Natural killer cell treated with Interleukin-12 subunit alpha and Interleukin-12 subunit beta and Interleukin-15 and Interleukin-18, amount 100 ng/mL, for 72 hours (primary cell): ENCODE results near the gene TCF7L1. TPM values are rescaled to one million over a fixed set of nuclear protein-coding genes. Genes with fewer than 3 reads are reported as not detected.
"Not testable (repeated sequence)": the region's sequence is repeated elsewhere in the genome, so short reads cannot be mapped to it uniquely, and the experiment has no call there.

ENCODE experiments used
- ATAC-seq, 2 donors: fragments of 150-1000 bp; cut with Tn5 transposase in 1 of 2; sonication (Bioruptor Pico), chemical (Tn5 transposase) in 1 of 2; 2 replicates each; pipeline ENCODE4 v1.10.0; 2021
- DNase-seq: peaks from one replicate; pipeline ENCODE4 v3.0.0; 2022; ENCODE audit warnings: low spot score
- H3K27ac Mint-ChIP-seq, 2 donors: 1 replicate in 1 of 2; 2 replicates in 1 of 2; pipeline ENCODE4 v1.8.0; 2022; ENCODE audit warnings: mixed read lengths in 2 of 2, mild to moderate bottlenecking in 1 of 2, moderate library complexity in 1 of 2
- H3K27me3 Mint-ChIP-seq, 2 donors: 1 replicate in 1 of 2; 2 replicates in 1 of 2; pipeline ENCODE4 v1.8.0; 2022; ENCODE audit warnings: mixed read lengths in 2 of 2
- H3K36me3 Mint-ChIP-seq: one replicate; pipeline ENCODE4 v1.8.0; 2022; ENCODE audit warnings: mixed read lengths
- H3K4me1 Mint-ChIP-seq, 2 donors: 1 replicate in 1 of 2; 2 replicates in 1 of 2; pipeline ENCODE4 v1.8.0; 2022; ENCODE audit warnings: low read depth in 2 of 2, mixed read lengths in 2 of 2, mild to moderate bottlenecking in 1 of 2
- H3K4me3 Mint-ChIP-seq: one replicate; pipeline ENCODE4 v1.8.0; 2022; ENCODE audit warnings: mixed read lengths
- H3K9me3 Mint-ChIP-seq: 2 replicates; pipeline ENCODE4 v1.8.0; 2022; ENCODE audit warnings: mixed read lengths
- total RNA-seq, 2 donors: library from RNA; stranded (reverse); gene quantifications; one replicate each; pipeline ENCODE4 v1.2.3, GENCODE V29; 2022

The TCF7L1 gene
- total RNA-seq, 2 donors from 2014 or later: 0.14 TPM; not detected in 1

- H3K9me3 Mint-ChIP-seq: no peaks in the 10 kb centered on the region
- DNase-seq (no peak), ATAC-seq (no peak)
- no peaks in the 10 kb centered on the region for H3K36me3 Mint-ChIP-seq
- H3K4me1 Mint-ChIP-seq: peaks cover 6 to 16% of the 10 kb centered on the region in 2 donors
- peaks cover 7 to 9% of the 10 kb centered on the region in 2 donors for H3K27me3 Mint-ChIP-seq
- peak overlapping the region in 1 of 2 donors; percentile 35 for H3K27ac Mint-ChIP-seq
- H3K4me3 Mint-ChIP-seq: no peak overlapping the region
These were observed 170.8 kb downstream of the TCF7L1 start for GRCh38 chr2:85303780-85304531.

GRCh38 chr2:85307527-85307897 is 174.3 kb downstream of the TCF7L1 start:
- H3K36me3 Mint-ChIP-seq: no peaks in the 10 kb centered on the region
- H3K27ac Mint-ChIP-seq: peak overlapping the region in 1 of 2 donors; percentile 41
- no peak for ATAC-seq
- H3K9me3 Mint-ChIP-seq: no peaks in the 10 kb centered on the region
- peaks cover 23 to 32% of the 10 kb centered on the region in 2 donors for H3K4me1 Mint-ChIP-seq
- peaks cover 6 to 7% of the 10 kb centered on the region in 2 donors for H3K27me3 Mint-ChIP-seq
- peak overlapping the region; percentile 56 for H3K4me3 Mint-ChIP-seq
- DNase-seq: no peak

GRCh38 chr2:85308201-85308600 is 175.0 kb downstream of the TCF7L1 start:
- peaks cover 23 to 32% of the 10 kb centered on the region in 2 donors for H3K4me1 Mint-ChIP-seq

GRCh38 chr2:85308896-85309555 is 175.8 kb downstream of the TCF7L1 start:
- ATAC-seq (peak; percentile 47 to 64), DNase-seq (no peak)
- H3K27me3 Mint-ChIP-seq: peaks cover 5 to 6% of the 10 kb centered on the region in 2 donors
- H3K4me1 Mint-ChIP-seq: peaks cover 27 to 32% of the 10 kb centered on the region in 2 donors
- peak overlapping the region; percentile 79 to 82 for H3K27ac Mint-ChIP-seq
- peak overlapping the region; percentile 92 for H3K4me3 Mint-ChIP-seq
- no peaks in the 10 kb centered on the region for H3K9me3 Mint-ChIP-seq
- H3K36me3 Mint-ChIP-seq: no peaks in the 10 kb centered on the region

More at GRCh38 chr2:85308201-85308600, 175.0 kb downstream of the TCF7L1 start:
- ATAC-seq: no peak
- Mint-ChIP-seq H3K36me3 (no peaks in the 10 kb centered on the region), H3K9me3 (no peaks in the 10 kb centered on the region), H3K4me3 (no peak overlapping the region), H3K27ac (peak overlapping the region; percentile 79 to 82), H3K27me3 (peaks cover 6 to 7% of the 10 kb centered on the region in 2 donors)
- DNase-seq: no peak

- peaks cover 30 to 32% of the 10 kb centered on the region in 2 donors for H3K4me1 Mint-ChIP-seq
- ATAC-seq: peak; percentile 66 to 77
- peak overlapping the region; percentile 92 for H3K4me3 Mint-ChIP-seq
- H3K27ac Mint-ChIP-seq: peak overlapping the region; percentile 79 to 82
- DNase-seq: no peak
- no peaks in the 10 kb centered on the region for H3K9me3 Mint-ChIP-seq
- no peaks in the 10 kb centered on the region for H3K27me3 Mint-ChIP-seq
- no peaks in the 10 kb centered on the region for H3K36me3 Mint-ChIP-seq
These were observed 176.6 kb downstream of the TCF7L1 start for GRCh38 chr2:85309699-85310321.

GRCh38 chr2:85310330-85310729 is 177.1 kb downstream of the TCF7L1 start:
- ATAC-seq: no peak
- DNase-seq: no peak
- H3K27ac Mint-ChIP-seq: peak overlapping the region; percentile 79 to 82
- H3K9me3 Mint-ChIP-seq: no peaks in the 10 kb centered on the region
- peaks cover 30 to 32% of the 10 kb centered on the region in 2 donors for H3K4me1 Mint-ChIP-seq
- H3K27me3 Mint-ChIP-seq: no peaks in the 10 kb centered on the region
- no peaks in the 10 kb centered on the region for H3K36me3 Mint-ChIP-seq
- H3K4me3 Mint-ChIP-seq: peak overlapping the region; percentile 92

- Mint-ChIP-seq H3K4me3 (no peak overlapping the region), H3K4me1 (peaks cover 32 to 35% of the 10 kb centered on the region in 2 donors), H3K36me3 (peaks cover 8% of the 10 kb centered on the region), H3K27me3 (no peaks in the 10 kb centered on the region), H3K9me3 (no peaks in the 10 kb centered on the region), H3K27ac (no peak overlapping the region)
- DNase-seq (no peak), ATAC-seq (no peak)
These were observed 179.2 kb downstream of the TCF7L1 start for GRCh38 chr2:85312404-85312803.

- no peaks in the 10 kb centered on the region for H3K27me3 Mint-ChIP-seq
These were observed 181.7 kb downstream of the TCF7L1 start for GRCh38 chr2:85314884-85315242.

GRCh38 chr2:85315921-85316320 is 182.7 kb downstream of the TCF7L1 start:
- H3K27me3 Mint-ChIP-seq, H3K4me3 Mint-ChIP-seq, H3K27ac Mint-ChIP-seq, DNase-seq, ATAC-seq, H3K9me3 Mint-ChIP-seq: not testable (repeated sequence)
- H3K36me3 Mint-ChIP-seq: peaks cover 25% of the 10 kb centered on the region
- H3K4me1 Mint-ChIP-seq: peaks cover 34 to 40% of the 10 kb centered on the region in 2 donors

More at GRCh38 chr2:85314884-85315242, 181.7 kb downstream of the TCF7L1 start:
- DNase-seq: no peak
- Mint-ChIP-seq H3K36me3 (peaks cover 14% of the 10 kb centered on the region), H3K4me3 (no peak overlapping the region), H3K9me3 (no peaks in the 10 kb centered on the region), H3K4me1 (peaks cover 31 to 34% of the 10 kb centered on the region in 2 donors), H3K27ac (no peak overlapping the region)
- no peak for ATAC-seq

- peak; percentile 72 to 77 for ATAC-seq
- H3K36me3 Mint-ChIP-seq: peaks cover 47% of the 10 kb centered on the region
- peak overlapping the region; percentile 39 to 48 for H3K27ac Mint-ChIP-seq
- no peak overlapping the region for H3K4me3 Mint-ChIP-seq
- DNase-seq: no peak
- no peaks in the 10 kb centered on the region for H3K27me3 Mint-ChIP-seq
- H3K4me1 Mint-ChIP-seq: peaks cover 54 to 59% of the 10 kb centered on the region in 2 donors
- H3K9me3 Mint-ChIP-seq: no peaks in the 10 kb centered on the region
These were observed 185.3 kb downstream of the TCF7L1 start for GRCh38 chr2:85318222-85319074.

- peak overlapping the region; percentile 71 for H3K4me3 Mint-ChIP-seq
- H3K36me3 Mint-ChIP-seq: peaks cover 56% of the 10 kb centered on the region
- no peaks in the 10 kb centered on the region for H3K9me3 Mint-ChIP-seq
- H3K27ac Mint-ChIP-seq: peak overlapping the region; percentile 20 to 66
- peaks cover 54 to 68% of the 10 kb centered on the region in 2 donors for H3K4me1 Mint-ChIP-seq
- H3K27me3 Mint-ChIP-seq: no peaks in the 10 kb centered on the region
- DNase-seq (no peak), ATAC-seq (no peak)
These were observed 186.6 kb downstream of the TCF7L1 start for GRCh38 chr2:85319796-85320195.

- ATAC-seq (no peak), DNase-seq (no peak)
- Mint-ChIP-seq H3K27me3 (no peaks in the 10 kb centered on the region), H3K4me1 (peaks cover 58 to 77% of the 10 kb centered on the region in 2 donors), H3K27ac (peak overlapping the region; percentile 37 to 99), H3K9me3 (no peaks in the 10 kb centered on the region), H3K4me3 (peak overlapping the region; percentile 98), H3K36me3 (peaks cover 74% of the 10 kb centered on the region)
These were observed 190.3 kb downstream of the TCF7L1 start for GRCh38 chr2:85323351-85323987.

GRCh38 chr2:85323988-85324367 is 190.8 kb downstream of the TCF7L1 start:
- not testable (repeated sequence) for ATAC-seq, H3K27me3 Mint-ChIP-seq, H3K9me3 Mint-ChIP-seq
- Mint-ChIP-seq H3K4me1 (peaks cover 56 to 78% of the 10 kb centered on the region in 2 donors), H3K4me3 (peak overlapping the region; percentile 98), H3K27ac (peak overlapping the region; percentile 37 to 99), H3K36me3 (peaks cover 74% of the 10 kb centered on the region)
- peak; percentile 2 for DNase-seq
